ENCODE data around the gene MRC2.
"Not testable (repeated sequence)": the region's sequence is repeated elsewhere in the genome, so short reads cannot be mapped to it uniquely, and the experiment has no call there.

The MRC2 gene

GRCh38 chr17:62681061-62681938, 53.8 kb downstream of the MRC2 start:
- DNase-seq, result no peak

- DNase-seq, result no peak
Observed at GRCh38 chr17:62681939-62682381, 54.5 kb downstream of the MRC2 start.

- DNase-seq, result no peak
Observed at GRCh38 chr17:62684179-62684578, 56.7 kb downstream of the MRC2 start.

GRCh38 chr17:62687997-62688396, 60.5 kb downstream of the MRC2 start:
- DNase-seq, result no peak

GRCh38 chr17:62688398-62689160, 61.1 kb downstream of the MRC2 start:
- DNase-seq, result no peak

GRCh38 chr17:62689441-62690167, 62.1 kb downstream of the MRC2 start:
- DNase-seq, result no peak

GRCh38 chr17:62690168-62690897, 62.9 kb downstream of the MRC2 start:
- DNase-seq, result no peak

GRCh38 chr17:62691589-62691915, 64.1 kb downstream of the MRC2 start:
- DNase-seq, result not testable (repeated sequence)

GRCh38 chr17:62692159-62692651, 64.7 kb downstream of the MRC2 start:
- no peak for DNase-seq

GRCh38 chr17:62692721-62693431, 65.4 kb downstream of the MRC2 start:
- no peak for DNase-seq

GRCh38 chr17:62693616-62694409, 66.3 kb downstream of the MRC2 start:
- DNase-seq, result no peak

GRCh38 chr17:62695093-62695738, 67.7 kb downstream of the MRC2 start:
- not testable (repeated sequence) for DNase-seq

GRCh38 chr17:62696256-62696655, 68.8 kb downstream of the MRC2 start:
- DNase-seq, result no peak

- DNase-seq, result no peak
Observed at GRCh38 chr17:62696726-62697490, 69.4 kb downstream of the MRC2 start.

- DNase-seq, result not testable (repeated sequence)
Observed at GRCh38 chr17:62698459-62698858, 71.0 kb downstream of the MRC2 start.

- DNase-seq, result no peak
Observed at GRCh38 chr17:62700964-62701705, 73.7 kb downstream of the MRC2 start.

GRCh38 chr17:62701706-62702085, 74.2 kb downstream of the MRC2 start:
- DNase-seq, result no peak

GRCh38 chr17:62702746-62703260, 75.3 kb downstream of the MRC2 start:
- DNase-seq, result no peak
